Astrocyte of the spinal cord (primary cell): ENCODE measurements around the gene HK1.

Source experiments
- DNase-seq: peaks from one replicate; pipeline ENCODE4 v3.0.0; 2011; ENCODE audit warnings: low read depth, low spot score
- H3K4me3 ChIP-seq: 2 replicates; pipeline ENCODE4 v1.5.1; 2011; ENCODE audit warnings: low read depth, mild to moderate bottlenecking, low read length, moderate library complexity
- CTCF ChIP-seq: IDR thresholded peaks from 2 replicates; pipeline ENCODE4 v1.5.1; 2012; ENCODE audit warnings: low read depth, mild to moderate bottlenecking, low read length, inconsistent platforms
- in situ Hi-C: cut with HindIII; loops from 2 replicates; pipeline ENCODE4 v1.10.0; 2017; ENCODE audit warnings: low sequenced_read_pairs

Gene HK1

GRCh38 chr10:69336952-69337295, 58.6 kb downstream of the HK1 start:
- no peak overlapping the region for H3K4me3 ChIP-seq
- no peak for DNase-seq
- in situ Hi-C loops, result no loop called here

GRCh38 chr10:69337296-69338132, 59.2 kb downstream of the HK1 start:
- peak; percentile 96 for DNase-seq
- no peak overlapping the region for H3K4me3 ChIP-seq
- no peak for TF ChIP-seq CTCF

More at GRCh38 chr10:69336952-69337295, 58.6 kb downstream of the HK1 start:
- TF ChIP-seq CTCF, result no peak

GRCh38 chr10:69338133-69338456, 59.8 kb downstream of the HK1 start:
- in situ Hi-C loops, result no loop called here
- no peak overlapping the region for H3K4me3 ChIP-seq
- no peak for DNase-seq
- TF ChIP-seq CTCF, result no peak

More at GRCh38 chr10:69337296-69338132, 59.2 kb downstream of the HK1 start:
- in situ Hi-C loops, result no loop called here

- DNase-seq, result no peak
- in situ Hi-C loops, result no loop called here
- no peak overlapping the region for H3K4me3 ChIP-seq
- no peak for TF ChIP-seq CTCF
Observed at GRCh38 chr10:69338547-69339450, 60.5 kb downstream of the HK1 start.

- H3K4me3 ChIP-seq, result no peak overlapping the region
- DNase-seq, result no peak
- in situ Hi-C loops, result no loop called here
- TF ChIP-seq CTCF, result no peak
Observed at GRCh38 chr10:69340695-69341094, 62.4 kb downstream of the HK1 start.

GRCh38 chr10:69343905-69344304, 65.6 kb downstream of the HK1 start:
- no peak overlapping the region for H3K4me3 ChIP-seq
- DNase-seq, result no peak
- in situ Hi-C loops, result no loop called here
- no peak for TF ChIP-seq CTCF
